Vagina (tissue), 2 donors: ENCODE results near the gene IGF2BP3.

Experiments
- POLR2A ChIP-seq, 2 donors: fragments of 450-650 bp; IDR thresholded peaks; one replicate each; pipeline ENCODE4 v1.6.1; 2017; ENCODE audit warnings: antibody characterized with exemption in 2 of 2, mild to moderate bottlenecking in 2 of 2, moderate library complexity in 2 of 2
- POLR2AphosphoS5 ChIP-seq, 2 donors: sonication (generic); formaldehyde crosslinking; IDR thresholded peaks; one replicate each; pipeline ENCODE4 v1.9.0; 2017; ENCODE audit warnings: antibody characterized with exemption in 2 of 2, mild to moderate bottlenecking in 2 of 2, low read depth in 1 of 2; ENCODE audit not compliant: insufficient read depth in 1 of 2
- TF ChIP-seq, protein P1 (sequence below), 3 experiments: fragments of 450-650 bp in 2 of 3; fragments of 200-600 bp in 1 of 3; sonication (generic) in 1 of 3; IDR thresholded peaks; one replicate each; pipeline ENCODE4 v1.5.1; 2017 to 2019; ENCODE audit warnings: antibody characterized with exemption in 3 of 3, mild to moderate bottlenecking in 2 of 3, moderate library complexity in 2 of 3

DNA sequence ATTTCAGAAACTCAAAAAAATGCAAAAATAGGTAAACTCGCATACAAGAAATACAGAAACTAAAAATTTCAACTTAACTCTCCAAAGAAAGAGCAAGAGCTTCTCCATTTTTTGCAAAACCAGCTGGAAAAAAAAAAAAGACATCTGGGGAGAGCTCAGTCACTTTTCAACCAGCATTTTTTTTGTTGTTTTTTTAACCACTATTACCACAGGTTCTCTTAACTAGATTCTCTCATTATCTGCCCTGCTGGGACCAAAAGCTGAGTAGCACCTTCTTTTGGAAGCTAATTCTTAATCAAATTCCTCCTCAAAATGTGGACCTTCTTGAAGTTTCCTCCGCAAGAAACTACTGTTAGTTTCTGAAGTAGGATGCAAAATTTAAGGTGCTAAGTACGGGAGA lies 14.2 kb downstream of the IGF2BP3 start:
- TF ChIP-seq, protein P1, sequence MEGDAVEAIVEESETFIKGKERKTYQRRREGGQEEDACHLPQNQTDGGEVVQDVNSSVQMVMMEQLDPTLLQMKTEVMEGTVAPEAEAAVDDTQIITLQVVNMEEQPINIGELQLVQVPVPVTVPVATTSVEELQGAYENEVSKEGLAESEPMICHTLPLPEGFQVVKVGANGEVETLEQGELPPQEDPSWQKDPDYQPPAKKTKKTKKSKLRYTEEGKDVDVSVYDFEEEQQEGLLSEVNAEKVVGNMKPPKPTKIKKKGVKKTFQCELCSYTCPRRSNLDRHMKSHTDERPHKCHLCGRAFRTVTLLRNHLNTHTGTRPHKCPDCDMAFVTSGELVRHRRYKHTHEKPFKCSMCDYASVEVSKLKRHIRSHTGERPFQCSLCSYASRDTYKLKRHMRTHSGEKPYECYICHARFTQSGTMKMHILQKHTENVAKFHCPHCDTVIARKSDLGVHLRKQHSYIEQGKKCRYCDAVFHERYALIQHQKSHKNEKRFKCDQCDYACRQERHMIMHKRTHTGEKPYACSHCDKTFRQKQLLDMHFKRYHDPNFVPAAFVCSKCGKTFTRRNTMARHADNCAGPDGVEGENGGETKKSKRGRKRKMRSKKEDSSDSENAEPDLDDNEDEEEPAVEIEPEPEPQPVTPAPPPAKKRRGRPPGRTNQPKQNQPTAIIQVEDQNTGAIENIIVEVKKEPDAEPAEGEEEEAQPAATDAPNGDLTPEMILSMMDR (IDR thresholded peaks at IDR 0.05): no peak
- TF ChIP-seq POLR2A (IDR thresholded peaks at IDR 0.05) (no peak), POLR2AphosphoS5 (IDR thresholded peaks at IDR 0.05; ENCODE audit: insufficient read depth in 1 of 2, low read depth in 1 of 2) (no peak)
